ENCODE data around the gene DHRS3. TPM values are rescaled to one million over a fixed set of nuclear protein-coding genes. Genes with fewer than 3 reads are reported as not detected.
A peak's percentile ranks its signal among the peaks of the same experiment; 100 is the strongest.

The DHRS3 gene
- total RNA-seq, 4 donors from 2014 or later = 115 to 211 (median 186) TPM

- Histone ChIP-seq H3K27me3 (no peaks in the 10 kb centered on the region), H3K4me3 (no peak overlapping the region), H3K27ac (peak overlapping the region in 3 of 4 donors; percentile 89 to 94 (median 92)), H3K9me3 (no peaks in the 10 kb centered on the region), H3K4me1 (peaks cover 0 to 56% (median 30%) of the 10 kb centered on the region in 3 donors), H3K36me3 (no peaks in the 10 kb centered on the region)
- peak; percentile 52 for ATAC-seq
- no peak for TF ChIP-seq POLR2A (IDR thresholded peaks at IDR 0.05)
- peak; percentile 17 for TF ChIP-seq POLR2AphosphoS5 (IDR thresholded peaks at IDR 0.05)
- 41% methylated on average over 11 of the region's 17 CpGs; no CpG with 5 or more reads in 1 of the 2 donors for WGBS, 2 donors (ENCODE audit: low coverage in 1 of 2)
These were observed 71.0 kb downstream of the DHRS3 start for GRCh38 chr1:12546771-12547585.

- Histone ChIP-seq H3K27me3 (no peaks in the 10 kb centered on the region), H3K27ac (peak overlapping the region in 1 of 4 donors; percentile 19), H3K9me3 (no peaks in the 10 kb centered on the region), H3K36me3 (no peaks in the 10 kb centered on the region), H3K4me3 (no peak overlapping the region), H3K4me1 (peaks cover 0 to 64% (median 45%) of the 10 kb centered on the region in 3 donors)
- TF ChIP-seq EP300 (IDR thresholded peaks at IDR 0.05) (no peak), CTCF (IDR thresholded peaks at IDR 0.05) (no peak), POLR2A (IDR thresholded peaks at IDR 0.05) (no peak), POLR2AphosphoS5 (IDR thresholded peaks at IDR 0.05) (no peak)
- no peak for ATAC-seq
- WGBS, 2 donors (ENCODE audit: low coverage in 1 of 2) = 58 to 61% methylated on average over 7 to 8 of the region's 8 CpGs
These were observed 73.0 kb downstream of the DHRS3 start for GRCh38 chr1:12544992-12545391.

GRCh38 chr1:12544357-12544756, 73.7 kb downstream of the DHRS3 start:
- Histone ChIP-seq H3K4me1 (peaks cover 0 to 64% (median 43%) of the 10 kb centered on the region in 3 donors), H3K27ac (peak overlapping the region in 1 of 4 donors; percentile 26), H3K36me3 (no peaks in the 10 kb centered on the region), H3K9me3 (no peaks in the 10 kb centered on the region), H3K27me3 (no peaks in the 10 kb centered on the region), H3K4me3 (no peak overlapping the region)
- no peak for ATAC-seq
- 79% methylated on average over 3 to 4 of the region's 4 CpGs for WGBS, 2 donors (ENCODE audit: low coverage in 1 of 2)
- TF ChIP-seq EP300 (IDR thresholded peaks at IDR 0.05) (no peak), POLR2AphosphoS5 (IDR thresholded peaks at IDR 0.05) (no peak), CTCF (IDR thresholded peaks at IDR 0.05) (no peak), POLR2A (IDR thresholded peaks at IDR 0.05) (no peak)

GRCh38 chr1:12543740-12544154, 74.3 kb downstream of the DHRS3 start:
- H3K36me3 ChIP-seq = no peaks in the 10 kb centered on the region
- peak overlapping the region in 1 of 4 donors; percentile 26 for H3K27ac ChIP-seq
- H3K4me3 ChIP-seq = no peak overlapping the region
- peaks cover 0 to 62% (median 36%) of the 10 kb centered on the region in 3 donors for H3K4me1 ChIP-seq
- no peaks in the 10 kb centered on the region for H3K9me3 ChIP-seq
- 60 to 61% methylated on average over 9 of the region's 9 CpGs for WGBS, 2 donors (ENCODE audit: low coverage in 1 of 2)
- TF ChIP-seq CTCF (IDR thresholded peaks at IDR 0.05) = no peak
- TF ChIP-seq POLR2A (IDR thresholded peaks at IDR 0.05) = no peak
- no peak for TF ChIP-seq POLR2AphosphoS5 (IDR thresholded peaks at IDR 0.05)
- TF ChIP-seq EP300 (IDR thresholded peaks at IDR 0.05) = no peak
- no peak for ATAC-seq
- no peaks in the 10 kb centered on the region for H3K27me3 ChIP-seq

- Histone ChIP-seq H3K9me3 (no peaks in the 10 kb centered on the region), H3K36me3 (no peaks in the 10 kb centered on the region), H3K27me3 (no peaks in the 10 kb centered on the region), H3K4me1 (peaks cover 0 to 54% (median 28%) of the 10 kb centered on the region in 3 donors), H3K4me3 (no peak overlapping the region), H3K27ac (peak overlapping the region in 2 of 4 donors; percentile 87 to 88)
- 63 to 83% methylated on average over 1 to 7 of the region's 9 CpGs for WGBS, 2 donors (ENCODE audit: low coverage in 1 of 2)
- TF ChIP-seq POLR2AphosphoS5 (IDR thresholded peaks at IDR 0.05) (no peak), CTCF (IDR thresholded peaks at IDR 0.05) (no peak), POLR2A (IDR thresholded peaks at IDR 0.05) (no peak), EP300 (IDR thresholded peaks at IDR 0.05) (no peak)
- ATAC-seq = no peak
These were observed 75.1 kb downstream of the DHRS3 start for GRCh38 chr1:12542616-12543592.

All from gastroesophageal sphincter (tissue), 4 donors.